ENCODE results near the gene SH3BP4.

The SH3BP4 gene

DNA sequence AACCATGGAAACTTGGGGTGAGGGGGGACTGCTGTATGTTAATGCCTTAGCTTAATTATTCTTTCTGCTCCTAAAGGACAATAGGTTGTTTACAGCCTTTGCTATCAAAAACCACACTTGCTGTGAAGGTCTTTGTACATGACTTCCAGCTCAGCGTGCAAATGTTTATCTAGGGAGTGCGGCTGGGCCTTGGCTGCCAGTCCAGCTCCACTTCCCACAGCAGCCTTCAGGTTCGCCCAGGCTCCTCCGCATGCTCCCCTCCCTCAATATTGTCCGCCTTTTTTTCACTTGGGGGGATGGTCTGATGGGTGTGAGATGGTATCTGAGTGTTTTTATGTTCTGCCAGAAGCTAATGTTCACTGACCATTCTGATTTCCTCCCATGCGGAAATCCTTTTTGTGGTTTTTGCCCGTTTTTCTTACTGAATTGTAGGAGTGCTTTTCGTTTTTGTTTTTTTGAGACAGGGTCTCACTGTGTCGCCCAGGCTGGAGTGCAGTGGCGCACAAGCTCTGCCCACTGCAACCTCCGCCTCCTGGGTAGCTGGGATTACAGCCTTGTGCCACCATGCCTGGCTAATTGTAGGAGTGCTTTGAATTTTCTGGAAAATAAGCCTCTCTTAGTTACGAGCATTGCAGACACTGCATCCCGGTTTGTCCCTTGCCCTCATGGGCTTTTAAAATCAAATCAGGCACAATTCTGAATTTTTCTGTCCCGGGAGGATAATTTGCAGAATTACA, 28.8 kb downstream of the SH3BP4 start:
- no peak for FAIRE-seq

DNA sequence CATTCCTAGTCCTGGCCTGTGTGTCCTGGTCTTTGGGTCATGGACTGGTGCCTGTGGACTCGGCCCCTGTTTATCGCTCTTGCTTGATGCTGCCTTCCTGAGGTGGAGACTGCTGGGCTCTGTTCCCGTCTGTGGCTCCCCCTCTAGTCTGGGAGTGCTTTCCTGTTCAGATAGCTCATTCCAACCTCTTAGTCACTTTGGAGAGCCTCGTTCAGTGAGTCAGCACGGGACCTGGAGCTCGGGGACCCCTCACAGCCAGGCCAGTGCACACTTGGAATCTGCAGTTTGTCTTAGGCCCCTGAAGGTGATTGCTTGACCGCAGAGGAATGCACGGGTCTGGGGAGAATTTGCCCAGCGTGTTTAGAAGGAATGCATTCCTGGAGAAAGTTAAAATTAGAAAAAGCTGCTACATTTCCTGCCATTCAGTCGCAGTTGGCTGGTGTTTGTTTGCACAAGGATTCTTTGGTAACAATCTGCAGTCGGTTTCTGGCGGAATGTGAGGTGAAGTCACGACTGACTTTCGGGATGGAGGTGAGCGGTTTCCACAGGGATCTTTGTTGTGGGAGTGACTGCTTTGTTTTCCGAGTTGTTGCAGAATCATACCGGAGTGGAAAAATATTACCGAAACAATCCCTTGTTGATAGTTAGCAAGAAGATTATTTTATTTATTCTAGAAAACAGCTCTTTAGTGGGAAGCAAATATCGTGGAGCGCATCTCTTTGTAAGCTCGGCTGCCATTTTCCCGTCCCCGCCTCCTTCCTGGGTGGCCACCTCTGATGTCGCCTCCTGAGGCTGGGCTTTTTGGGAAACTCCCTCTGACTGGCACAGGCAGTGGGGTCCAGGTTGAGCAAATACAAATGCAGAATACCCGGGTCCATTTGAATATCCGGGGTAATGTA, 29.6 kb downstream of the SH3BP4 start:
- DNase-seq (ENCODE audit: insufficient read length, low spot score) (no peak), FAIRE-seq (no peak)

More for the DNA sequence above, 28.8 kb downstream of the SH3BP4 start:
- DNase-seq (ENCODE audit: insufficient read length, low spot score): no peak

DNA sequence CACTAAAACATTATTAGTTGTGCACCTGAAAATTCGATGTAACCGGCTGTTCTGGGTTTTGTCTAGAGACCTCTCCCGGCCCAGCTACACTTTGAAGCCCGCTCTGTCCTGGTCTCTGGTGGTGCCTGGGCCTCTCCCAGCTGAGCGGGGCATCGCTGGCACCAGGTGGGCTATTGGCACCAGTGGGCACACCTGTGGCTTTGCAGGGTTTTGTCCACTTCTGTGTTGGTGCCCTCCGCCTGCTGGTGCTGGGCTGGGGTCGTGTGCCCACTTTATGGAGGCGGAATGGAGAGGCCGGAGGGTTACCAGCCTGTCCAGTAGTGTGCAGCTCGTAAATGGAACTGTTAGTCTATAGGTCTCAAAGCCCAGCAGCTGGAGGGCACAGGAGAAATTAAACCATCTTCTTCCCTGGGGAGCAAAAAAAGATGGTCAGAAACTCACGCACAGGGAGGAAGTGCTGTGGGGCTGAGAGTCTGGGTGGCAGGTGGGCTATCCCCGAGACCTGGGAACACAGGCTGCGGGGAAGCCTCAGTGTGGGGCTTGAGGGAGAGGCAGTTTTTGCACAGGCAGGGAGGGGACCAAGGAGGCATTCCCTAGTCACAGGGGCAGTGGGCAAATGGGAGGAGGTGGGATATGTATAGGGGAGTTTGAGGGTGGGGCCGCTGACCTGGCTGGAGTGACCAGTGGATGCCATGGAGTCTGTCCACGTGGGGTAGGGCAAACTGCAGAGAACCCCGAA, 30.4 kb downstream of the SH3BP4 start:
- DNase-seq (ENCODE audit: insufficient read length, low spot score) (no peak), FAIRE-seq (no peak)

DNA sequence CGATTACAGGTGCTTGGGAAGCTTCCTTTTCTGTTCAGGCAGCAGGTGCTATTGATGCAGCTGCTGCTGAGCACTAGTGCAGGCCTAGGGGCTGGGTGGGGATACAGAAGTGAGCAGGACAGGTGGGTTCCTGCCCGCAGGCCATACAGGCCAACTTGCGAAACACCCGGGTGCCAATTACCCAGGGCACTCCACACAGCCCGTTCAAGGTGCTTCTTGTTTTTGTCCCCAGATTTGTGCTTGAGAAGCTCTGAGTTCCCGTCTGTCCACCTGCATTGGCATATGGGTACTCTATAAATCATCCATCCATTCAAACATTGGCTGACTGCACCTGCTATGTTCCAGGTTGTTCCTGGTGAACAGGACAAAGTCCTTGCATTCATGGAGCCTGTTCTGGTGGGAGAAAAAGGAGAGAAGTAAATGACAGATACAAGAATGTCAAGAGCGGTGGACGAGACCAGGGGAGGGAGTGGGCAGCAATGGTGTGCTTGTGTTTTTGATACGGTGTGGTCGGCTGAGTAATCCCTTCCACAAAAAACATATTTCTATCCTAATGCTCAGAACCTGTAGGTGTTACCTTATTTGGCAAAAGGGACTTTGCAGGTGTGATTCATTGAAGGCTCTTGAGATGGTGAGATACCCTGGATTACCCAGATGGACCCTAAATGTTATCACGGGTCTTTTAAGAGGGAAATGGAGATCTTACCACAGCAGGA, 31.4 kb downstream of the SH3BP4 start:
- FAIRE-seq: no peak

DNA sequence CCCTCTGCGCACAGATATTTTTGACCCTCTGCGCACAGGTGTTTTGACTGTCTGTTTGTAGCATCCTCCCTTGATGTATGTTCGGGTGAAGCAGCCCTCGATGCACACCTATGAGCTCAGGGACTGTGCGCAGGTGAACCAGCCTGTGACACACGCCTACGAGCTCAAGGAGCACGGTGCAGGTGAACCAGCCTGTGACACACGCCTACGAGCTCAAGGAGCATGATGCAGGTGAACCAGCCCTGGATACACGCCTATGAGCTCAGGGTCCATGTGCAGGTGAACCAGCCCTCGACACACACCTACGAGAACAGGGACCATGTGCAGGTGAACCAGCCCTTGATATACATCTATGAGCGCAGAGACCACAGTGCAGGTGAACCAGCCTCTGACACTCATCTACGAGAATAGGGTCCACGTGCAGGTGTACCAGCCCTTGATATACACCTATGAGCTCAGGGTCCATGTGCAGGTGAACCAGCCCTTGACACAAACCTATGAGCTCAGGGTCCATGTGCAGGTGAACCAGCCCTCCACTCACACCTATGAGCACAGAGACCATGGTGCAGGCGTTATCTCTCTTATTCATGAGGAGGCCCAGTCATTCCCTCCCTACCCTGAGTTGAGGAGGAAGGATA, 33.9 kb downstream of the SH3BP4 start:
- no peak for FAIRE-seq
- no peak for DNase-seq (ENCODE audit: insufficient read length, low spot score)

More for the DNA sequence above, 31.4 kb downstream of the SH3BP4 start:
- no peak for DNase-seq (ENCODE audit: insufficient read length, low spot score)

DNA sequence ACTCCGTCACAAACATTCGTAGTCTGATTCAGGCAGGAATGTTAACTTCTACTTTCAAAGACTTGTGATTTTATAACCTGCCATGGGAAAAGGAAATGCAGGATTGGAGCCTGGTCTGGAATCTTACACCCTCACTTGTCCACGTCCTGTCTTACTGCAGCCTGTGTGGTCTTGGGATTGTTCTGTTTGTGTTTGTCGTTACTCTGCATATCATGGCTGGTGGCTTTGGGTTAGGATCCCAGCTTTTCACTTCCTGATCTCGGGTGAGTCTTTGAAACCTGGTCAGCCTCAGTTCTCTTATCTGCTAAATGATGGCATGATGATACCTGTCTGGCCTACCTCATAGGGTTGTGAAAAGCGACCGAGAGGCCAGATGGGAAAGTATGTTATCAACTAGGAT, 34.6 kb downstream of the SH3BP4 start:
- FAIRE-seq: no peak
- no peak for DNase-seq (ENCODE audit: insufficient read length, low spot score)

DNA sequence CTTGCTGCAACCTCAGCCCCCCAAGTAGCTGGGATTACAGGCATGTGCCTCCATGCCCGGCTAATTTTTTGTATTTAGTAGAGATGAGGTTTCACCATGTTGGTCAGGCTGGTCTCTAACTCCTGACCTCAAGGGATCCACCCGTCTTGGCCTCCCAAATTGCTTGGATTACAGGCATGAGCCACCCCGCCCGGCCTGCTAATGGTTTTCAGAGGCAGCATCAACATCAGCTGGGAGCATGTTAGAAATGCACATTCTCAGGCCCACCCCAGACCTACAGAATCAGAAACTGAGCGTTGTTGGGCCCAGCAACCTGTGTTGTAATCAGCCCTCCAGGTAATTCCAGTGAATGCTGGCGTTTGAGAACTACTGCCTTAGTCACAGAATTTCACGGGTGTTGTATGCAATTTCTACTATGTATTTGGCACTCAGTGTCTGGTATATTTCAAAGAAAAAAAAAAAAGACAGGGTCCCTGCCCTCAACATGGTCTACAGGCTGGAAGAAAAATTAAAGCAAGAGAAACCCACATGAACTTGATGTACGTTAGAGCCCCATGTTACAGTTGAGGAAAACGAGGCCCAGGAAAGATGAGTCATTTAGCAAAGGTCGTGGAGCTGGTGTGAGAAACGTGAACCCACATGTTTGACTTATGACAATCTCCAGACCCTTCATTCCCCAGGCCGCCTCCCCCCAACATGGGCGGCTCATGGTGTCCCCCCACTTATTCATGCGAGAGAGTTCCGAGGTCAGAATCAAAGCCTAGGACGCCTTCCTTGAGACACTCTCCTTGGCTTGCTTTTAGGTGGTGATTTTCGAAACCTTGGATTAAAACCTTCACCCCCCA, 35.3 kb downstream of the SH3BP4 start:
- FAIRE-seq: no peak

DNA sequence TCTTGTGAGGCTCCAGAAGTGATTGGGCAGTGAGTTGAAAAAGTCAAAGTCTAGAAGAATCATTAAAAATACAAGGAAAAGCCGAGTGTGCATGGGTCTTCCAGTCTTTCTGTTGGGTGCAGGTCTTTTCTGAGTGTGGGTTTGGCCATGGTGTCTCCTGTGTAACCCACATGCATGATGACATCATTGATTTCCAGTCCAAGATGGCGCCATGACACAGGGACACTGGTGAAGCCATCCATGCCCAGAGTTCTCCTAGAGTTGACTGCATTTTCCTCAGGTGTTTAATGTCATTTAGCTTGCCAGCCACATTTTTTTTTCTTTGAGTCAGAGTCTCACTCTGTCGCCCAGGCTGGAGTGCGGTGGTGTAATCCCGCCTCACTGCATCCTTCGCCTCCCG, 35.9 kb downstream of the SH3BP4 start:
- no peak for DNase-seq (ENCODE audit: insufficient read length, low spot score)
- no peak for FAIRE-seq

More for the DNA sequence above, 35.3 kb downstream of the SH3BP4 start:
- no peak for DNase-seq (ENCODE audit: insufficient read length, low spot score)

DNA sequence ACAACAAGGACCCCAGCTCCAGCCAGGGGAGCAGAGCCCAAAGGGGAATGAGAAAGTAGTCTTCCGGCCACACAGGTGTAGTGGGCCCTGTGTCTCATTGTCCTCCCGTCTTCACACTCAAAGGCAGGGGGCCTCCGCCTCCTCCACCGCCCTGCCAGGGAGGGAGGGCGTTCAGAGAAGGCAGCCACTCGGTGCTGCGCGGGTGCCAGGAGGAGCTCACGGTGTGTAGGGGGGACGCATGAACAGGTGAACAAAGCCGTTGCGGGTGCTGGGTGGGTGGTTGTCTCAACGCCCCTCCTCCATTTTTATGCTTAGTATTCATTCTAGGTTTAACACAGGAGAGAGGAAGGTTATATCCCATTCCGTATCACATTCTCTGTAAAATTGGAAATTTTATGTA, 36.7 kb downstream of the SH3BP4 start:
- no peak for DNase-seq (ENCODE audit: insufficient read length, low spot score)
- FAIRE-seq: no peak

DNA sequence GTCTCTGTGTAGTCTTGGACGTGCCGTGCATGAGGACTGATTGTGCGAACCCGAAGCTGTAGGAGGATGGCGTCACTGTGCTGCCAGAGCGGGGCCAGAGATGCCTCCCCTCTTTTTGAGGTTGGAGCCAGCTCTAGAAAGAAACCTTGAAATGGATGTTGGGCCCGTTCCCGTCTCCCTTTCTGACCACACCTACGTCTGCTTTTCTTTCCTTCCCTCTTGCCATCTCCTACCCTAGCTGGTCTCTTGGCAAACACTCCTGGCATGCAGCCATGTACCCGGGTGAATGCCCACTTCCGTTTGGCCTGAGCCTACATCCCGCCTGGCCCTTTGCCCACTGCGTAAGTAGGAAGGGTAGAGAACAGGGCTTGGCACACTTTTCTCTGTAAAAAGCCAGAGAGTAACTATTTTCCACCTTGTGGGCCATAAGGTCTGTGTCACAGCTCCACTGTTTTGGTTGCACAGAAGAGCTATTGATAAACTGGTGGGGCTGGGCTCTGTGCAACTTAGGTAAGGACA, 37.4 kb downstream of the SH3BP4 start:
- FAIRE-seq (no peak), DNase-seq (ENCODE audit: insufficient read length, low spot score) (no peak)

DNA sequence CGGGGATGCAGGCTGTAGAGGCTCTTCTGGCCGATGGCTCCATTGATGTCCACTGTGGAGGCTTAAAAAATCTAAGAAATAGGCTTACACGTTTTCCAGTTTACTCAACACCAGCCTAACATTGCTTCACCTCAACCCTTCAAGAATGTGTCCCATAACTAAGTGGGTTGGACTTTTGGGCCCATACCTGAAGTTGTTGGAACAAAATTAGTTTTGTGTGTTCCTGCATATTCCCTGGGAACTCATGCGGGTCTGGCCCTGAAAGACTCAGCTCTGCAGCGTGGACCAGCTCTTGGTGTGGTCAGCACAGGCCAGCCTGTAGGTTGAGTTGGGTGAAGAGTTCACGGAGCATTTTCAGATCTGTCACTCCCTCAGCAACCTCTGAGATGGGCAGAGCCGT, 38.5 kb downstream of the SH3BP4 start:
- DNase-seq (ENCODE audit: insufficient read length, low spot score) (no peak), FAIRE-seq (no peak)

DNA sequence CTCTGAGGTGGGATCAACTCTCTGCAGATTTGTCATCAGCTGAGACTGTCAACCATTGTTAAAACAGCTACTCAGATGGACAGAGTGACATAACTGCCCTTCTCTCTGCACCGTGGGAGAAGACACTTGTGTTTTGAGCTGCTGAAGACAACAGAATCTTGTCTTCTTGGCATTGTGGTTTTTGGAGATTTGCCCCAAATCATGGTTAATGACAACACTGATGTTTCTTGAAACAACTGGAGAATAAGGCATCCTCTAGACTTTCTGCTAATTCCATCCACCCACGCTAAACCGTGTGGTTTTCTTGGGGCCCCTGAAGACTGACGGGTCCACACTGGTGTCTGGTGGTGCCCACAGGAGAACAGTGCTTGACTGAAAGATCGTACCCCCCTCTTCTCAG, 39.5 kb downstream of the SH3BP4 start:
- DNase-seq (ENCODE audit: insufficient read length, low spot score) (no peak), FAIRE-seq (no peak)

DNA sequence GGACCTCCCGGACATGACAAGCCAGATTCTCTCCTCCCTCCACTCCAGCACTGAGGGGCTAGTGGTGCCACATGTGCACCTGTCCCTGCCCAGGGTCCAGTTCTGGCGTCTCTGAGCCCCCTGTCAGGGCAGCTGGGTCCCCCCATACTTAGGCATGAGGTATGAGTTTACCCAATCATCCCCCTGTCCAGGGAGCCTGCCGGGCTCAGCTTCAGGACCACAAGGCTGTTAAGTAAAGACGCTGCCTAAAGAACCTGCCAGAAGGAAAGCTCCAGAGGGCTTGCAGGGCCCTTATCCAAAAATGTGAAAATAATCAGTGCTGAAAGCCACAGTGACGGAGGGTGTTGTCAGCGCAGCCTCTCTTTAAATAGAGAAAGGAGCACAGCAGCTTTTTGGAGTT, 40.0 kb downstream of the SH3BP4 start:
- no peak for DNase-seq (ENCODE audit: insufficient read length, low spot score)
- FAIRE-seq: no peak

DNA sequence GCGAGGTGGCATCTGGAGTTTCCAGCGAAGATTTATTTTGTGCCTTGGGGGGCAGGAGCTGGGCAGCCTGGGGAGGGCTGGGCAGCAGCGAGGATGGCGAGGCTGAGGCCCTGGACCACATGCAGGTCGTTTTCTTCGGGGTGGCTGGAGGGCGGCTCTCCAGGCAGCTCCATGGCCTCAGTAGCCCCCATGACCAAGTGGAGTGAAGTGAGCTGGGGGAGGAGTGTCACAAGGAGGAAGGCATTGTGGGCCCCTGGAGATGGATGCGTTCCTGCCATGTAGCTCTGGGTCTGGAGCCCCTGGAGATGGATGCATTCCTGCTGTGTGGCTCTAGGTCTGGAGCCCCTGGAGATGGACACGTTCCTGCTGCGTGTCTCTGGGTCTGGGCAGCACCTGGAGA, 40.4 kb downstream of the SH3BP4 start:
- no peak for FAIRE-seq

DNA sequence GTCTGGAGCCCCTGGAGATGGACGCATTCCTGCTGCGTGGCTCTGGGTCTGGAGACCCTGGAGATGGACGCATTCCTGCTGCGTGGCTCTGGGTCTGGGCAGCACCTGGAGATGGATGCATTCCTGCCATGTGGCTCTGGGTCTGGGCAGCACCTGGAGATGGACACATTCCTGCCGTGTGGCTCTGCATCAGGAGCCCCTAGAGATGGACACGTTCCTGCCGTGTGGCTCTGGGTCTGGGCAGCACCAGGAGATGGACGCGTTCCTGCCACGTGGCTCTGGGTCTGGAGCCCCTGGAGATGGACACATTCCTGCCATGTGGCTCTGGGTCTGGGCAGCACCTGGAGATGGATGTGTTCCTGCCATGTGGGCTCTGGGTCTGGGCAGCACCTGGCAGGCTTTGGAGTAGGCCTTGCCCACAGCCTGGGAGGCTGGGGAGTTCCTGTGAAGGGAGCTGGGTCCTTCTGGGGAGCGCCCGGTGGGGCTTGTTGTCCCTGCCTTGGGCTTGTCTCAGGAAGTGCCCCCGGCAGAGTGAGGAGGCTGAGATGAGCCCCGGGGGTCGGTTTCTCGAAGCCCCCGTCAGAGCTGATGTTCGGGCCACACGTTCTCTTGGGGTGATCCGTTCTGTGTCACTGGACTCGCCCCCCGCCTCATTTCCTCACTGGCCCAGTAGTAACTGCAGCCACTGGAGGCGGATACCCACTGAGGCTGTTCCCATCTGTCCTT, 41.0 kb downstream of the SH3BP4 start:
- no peak for DNase-seq (ENCODE audit: insufficient read length, low spot score)
- FAIRE-seq: no peak

More for the DNA sequence above, 40.4 kb downstream of the SH3BP4 start:
- no peak for DNase-seq (ENCODE audit: insufficient read length, low spot score)

DNA sequence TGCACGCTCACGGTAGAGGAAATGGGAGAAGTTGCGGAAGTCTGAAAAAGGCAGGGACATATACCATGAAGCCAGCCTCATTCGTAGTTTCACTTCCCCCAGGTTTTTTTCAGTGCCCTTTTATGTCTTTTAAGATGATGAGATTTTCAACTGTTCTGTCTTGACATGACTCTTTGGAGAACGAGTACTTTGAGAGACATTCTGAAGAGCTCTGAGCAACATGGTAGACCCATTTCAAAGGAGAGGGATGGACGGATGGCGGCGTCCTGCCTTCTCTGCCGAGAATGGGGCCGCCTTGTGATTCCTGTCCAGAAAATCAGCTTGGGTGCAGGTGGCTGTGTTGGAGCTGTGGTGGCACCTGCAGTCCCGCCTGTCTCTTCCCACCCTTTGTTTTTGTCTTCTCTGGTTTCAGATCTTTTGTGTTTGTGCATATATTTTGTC, 41.7 kb downstream of the SH3BP4 start:
- FAIRE-seq (no peak), DNase-seq (ENCODE audit: insufficient read length, low spot score) (no peak)

DNA sequence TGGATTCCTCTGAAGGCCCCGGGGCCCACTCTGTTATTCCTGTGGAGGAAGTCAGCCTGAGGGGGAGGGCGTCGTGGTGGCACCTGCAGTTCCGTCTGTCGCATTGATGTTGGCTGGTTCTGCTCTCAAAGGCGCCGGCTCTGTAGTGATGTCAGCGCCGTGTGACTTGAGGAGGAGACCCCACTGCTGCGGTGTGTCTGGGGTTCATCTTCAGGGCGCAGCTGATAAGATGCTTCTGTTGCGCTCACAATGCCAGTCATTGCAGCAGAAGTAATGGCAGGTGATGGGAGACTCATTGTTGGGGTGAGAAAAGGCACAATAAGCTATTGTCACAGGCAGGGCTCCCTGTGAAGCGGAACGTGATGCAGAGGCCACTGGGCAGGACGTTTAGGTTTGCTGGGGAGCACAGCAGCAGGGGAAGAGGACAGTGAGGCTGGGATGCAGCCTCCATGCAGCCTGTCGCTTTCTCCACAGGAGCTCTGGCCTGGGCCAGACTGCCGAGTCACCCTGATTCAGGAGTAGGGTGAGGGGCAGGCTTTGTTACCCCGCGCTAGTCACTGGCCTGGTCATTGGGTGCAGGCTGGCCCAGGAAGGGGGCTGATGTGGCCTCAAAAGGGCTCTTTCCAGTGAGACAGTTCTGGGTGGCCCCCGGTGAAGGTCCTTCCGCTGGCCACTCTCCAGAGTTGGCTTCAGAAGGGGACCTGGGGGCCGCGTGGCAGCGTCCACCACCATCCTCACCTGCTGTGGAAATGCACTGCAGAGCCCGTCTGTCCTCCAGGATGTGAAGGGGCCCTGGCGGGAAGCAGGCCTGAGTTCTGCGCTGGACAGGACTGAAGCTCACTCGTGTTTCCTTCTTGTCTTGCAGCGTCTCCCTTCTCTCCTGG, 42.9 kb downstream of the SH3BP4 start:
- DNase-seq (ENCODE audit: insufficient read length, low spot score) (no peak), FAIRE-seq (no peak)

All from GM19239 (cell line).